ENCODE results near the gene CECR2.

Gene CECR2

GRCh38 chr22:17369439-17370025 lies at the start of gene CECR2:
Gene CECR2 (plus strand): TSS chr22:17369460. CDS start chr22:17369784, 324 bp downstream.
- peak; percentile 67 for DNase-seq (ENCODE audit: low spot score)

- no peak for DNase-seq (ENCODE audit: low spot score)
Measured at GRCh38 chr22:17319546-17319945, 49.7 kb upstream of the CECR2 start.

- no peak for DNase-seq (ENCODE audit: low spot score)
Measured at GRCh38 chr22:17322511-17322910, 46.7 kb upstream of the CECR2 start.

GRCh38 chr22:17331690-17332089 lies 37.6 kb upstream of the CECR2 start:
- no peak for DNase-seq (ENCODE audit: low spot score)

- DNase-seq (ENCODE audit: low spot score), result no peak
Measured at GRCh38 chr22:17332109-17332800, 37.0 kb upstream of the CECR2 start.

GRCh38 chr22:17334059-17334458 lies 35.2 kb upstream of the CECR2 start:
- no peak for DNase-seq (ENCODE audit: low spot score)

- DNase-seq (ENCODE audit: low spot score), result no peak
Measured at GRCh38 chr22:17334983-17335382, 34.3 kb upstream of the CECR2 start.

GRCh38 chr22:17336061-17336460 lies 33.2 kb upstream of the CECR2 start:
- DNase-seq (ENCODE audit: low spot score), result no peak

- no peak for DNase-seq (ENCODE audit: low spot score)
Measured at GRCh38 chr22:17337639-17338038, 31.6 kb upstream of the CECR2 start.

GRCh38 chr22:17339095-17339693 lies 30.1 kb upstream of the CECR2 start:
- DNase-seq (ENCODE audit: low spot score), result no peak

- DNase-seq (ENCODE audit: low spot score), result no peak
Measured at GRCh38 chr22:17342361-17342760, 26.9 kb upstream of the CECR2 start.

- DNase-seq (ENCODE audit: low spot score), result no peak
Measured at GRCh38 chr22:17343766-17344165, 25.5 kb upstream of the CECR2 start.

GRCh38 chr22:17346578-17346977 lies 22.7 kb upstream of the CECR2 start:
- DNase-seq (ENCODE audit: low spot score), result no peak

- DNase-seq (ENCODE audit: low spot score), result no peak
Measured at GRCh38 chr22:17347724-17348123, 21.5 kb upstream of the CECR2 start.

- DNase-seq (ENCODE audit: low spot score), result no peak
Measured at GRCh38 chr22:17348464-17349103, 20.7 kb upstream of the CECR2 start.

- DNase-seq (ENCODE audit: low spot score), result no peak
Measured at GRCh38 chr22:17349172-17349571, 20.1 kb upstream of the CECR2 start.

GRCh38 chr22:17350292-17350691 lies 19.0 kb upstream of the CECR2 start:
- no peak for DNase-seq (ENCODE audit: low spot score)

GRCh38 chr22:17352798-17353197 lies 16.5 kb upstream of the CECR2 start:
- DNase-seq (ENCODE audit: low spot score), result no peak

GRCh38 chr22:17357688-17358087 lies 11.6 kb upstream of the CECR2 start:
- no peak for DNase-seq (ENCODE audit: low spot score)

GRCh38 chr22:17358415-17358814 lies 10.8 kb upstream of the CECR2 start:
- DNase-seq (ENCODE audit: low spot score), result no peak

- no peak for DNase-seq (ENCODE audit: low spot score)
Measured at GRCh38 chr22:17359501-17359900, 9.8 kb upstream of the CECR2 start.

- no peak for DNase-seq (ENCODE audit: low spot score)
Measured at GRCh38 chr22:17366329-17366728, 2.9 kb upstream of the CECR2 start.

- DNase-seq (ENCODE audit: low spot score), result peak; percentile 28
Measured at GRCh38 chr22:17366830-17367229, 2.4 kb upstream of the CECR2 start.
